ENCODE data around the gene SLC8A1. TPM values are rescaled to one million over a fixed set of nuclear protein-coding genes. Genes with fewer than 3 reads are reported as not detected.

The SLC8A1 gene
- total RNA-seq, 1 experiment from 2014 or later, result 0.43 TPM

- no peaks in the 10 kb centered on the region for H3K36me3 Mint-ChIP-seq (ENCODE audit: insufficient read depth, unreplicated experiment)
- Histone ChIP-seq H3K4me1 (no peaks in the 10 kb centered on the region), H3K4me3 (ENCODE audit: low read depth, low read length) (no peak overlapping the region), H3K36me3 (ENCODE audit: control insufficient read depth, insufficient read depth, low read length) (no peaks in the 10 kb centered on the region), H3K9me3 (no peaks in the 10 kb centered on the region), H3K27me3 (replicated peaks; ENCODE audit: control insufficient read depth, insufficient read depth, low read length) (no peaks in the 10 kb centered on the region; the same call in 1 of the 2 replicates)
- no peak overlapping the region for H3K27ac Mint-ChIP-seq (ENCODE audit: unreplicated experiment)
- CTCF ChIA-PET, result no interaction called here
- DNase-seq, result no peak
- no peaks in the 10 kb centered on the region for H3K9me3 Mint-ChIP-seq (ENCODE audit: unreplicated experiment)
- peaks cover 12% of the 10 kb centered on the region for H3K27me3 Mint-ChIP-seq (ENCODE audit: insufficient read depth, unreplicated experiment)
- BruUV-seq (replicated peaks), result no TSS peak
- intact Hi-C loops (cut with micrococcal nuclease; ENCODE audit: unreplicated experiment), result loop anchor here (5.0 kb wide), 1 partner anchor 344 kb away; no protein-coding TSS in a partner anchor
- no peak for TF ChIP-seq CTCF (IDR thresholded peaks at IDR 0.05; ENCODE audit: insufficient read depth in 1 of 2, low read depth in 1 of 2, low read length in 1 of 2, severe bottlenecking in 1 of 2, unreplicated experiment in 1 of 2)
- no peak overlapping the region for H3K4me3 Mint-ChIP-seq (ENCODE audit: unreplicated experiment)
- no peaks in the 10 kb centered on the region for H3K4me1 Mint-ChIP-seq (ENCODE audit: low read depth, unreplicated experiment)
- POLR2A ChIA-PET, result no interaction called here
Observed at GRCh38 chr2:40256008-40256407, 195.9 kb downstream of the SLC8A1 start.

GRCh38 chr2:40255103-40255502, 196.8 kb downstream of the SLC8A1 start:
- no peaks in the 10 kb centered on the region for H3K36me3 Mint-ChIP-seq (ENCODE audit: insufficient read depth, unreplicated experiment)
- ChIA-PET CTCF (no interaction called here), POLR2A (no interaction called here)
- no peak for DNase-seq
- BruUV-seq (replicated peaks), result no TSS peak
- Histone ChIP-seq H3K4me1 (no peaks in the 10 kb centered on the region), H3K27me3 (replicated peaks; ENCODE audit: control insufficient read depth, insufficient read depth, low read length) (no peaks in the 10 kb centered on the region; the same call in 1 of the 2 replicates), H3K36me3 (ENCODE audit: control insufficient read depth, insufficient read depth, low read length) (no peaks in the 10 kb centered on the region), H3K9me3 (no peaks in the 10 kb centered on the region), H3K4me3 (ENCODE audit: low read depth, low read length) (no peak overlapping the region)
- TF ChIP-seq CTCF (IDR thresholded peaks at IDR 0.05; ENCODE audit: insufficient read depth in 1 of 2, low read depth in 1 of 2, low read length in 1 of 2, severe bottlenecking in 1 of 2, unreplicated experiment in 1 of 2), result no peak
- H3K27me3 Mint-ChIP-seq (ENCODE audit: insufficient read depth, unreplicated experiment), result peaks cover 10% of the 10 kb centered on the region
- no peaks in the 10 kb centered on the region for H3K4me1 Mint-ChIP-seq (ENCODE audit: low read depth, unreplicated experiment)
- intact Hi-C loops (cut with micrococcal nuclease; ENCODE audit: unreplicated experiment), result loop anchor here (5.0 kb wide), 1 partner anchor 343 kb away; no protein-coding TSS in a partner anchor
- H3K4me3 Mint-ChIP-seq (ENCODE audit: unreplicated experiment), result no peak overlapping the region
- H3K27ac Mint-ChIP-seq (ENCODE audit: unreplicated experiment), result no peak overlapping the region
- H3K9me3 Mint-ChIP-seq (ENCODE audit: unreplicated experiment), result no peaks in the 10 kb centered on the region

- Histone ChIP-seq H3K4me1 (no peaks in the 10 kb centered on the region), H3K36me3 (ENCODE audit: control insufficient read depth, insufficient read depth, low read length) (no peaks in the 10 kb centered on the region), H3K9me3 (no peaks in the 10 kb centered on the region), H3K4me3 (ENCODE audit: low read depth, low read length) (no peak overlapping the region), H3K27me3 (replicated peaks; ENCODE audit: control insufficient read depth, insufficient read depth, low read length) (no peaks in the 10 kb centered on the region; the same call in 1 of the 2 replicates)
- Mint-ChIP-seq H3K4me1 (ENCODE audit: low read depth, unreplicated experiment) (no peaks in the 10 kb centered on the region), H3K27me3 (ENCODE audit: insufficient read depth, unreplicated experiment) (peaks cover 9% of the 10 kb centered on the region), H3K9me3 (ENCODE audit: unreplicated experiment) (no peaks in the 10 kb centered on the region), H3K4me3 (ENCODE audit: unreplicated experiment) (no peak overlapping the region), H3K36me3 (ENCODE audit: insufficient read depth, unreplicated experiment) (no peaks in the 10 kb centered on the region), H3K27ac (ENCODE audit: unreplicated experiment) (no peak overlapping the region)
- TF ChIP-seq CTCF (IDR thresholded peaks at IDR 0.05; ENCODE audit: insufficient read depth in 1 of 2, low read depth in 1 of 2, low read length in 1 of 2, severe bottlenecking in 1 of 2, unreplicated experiment in 1 of 2), result no peak
- ChIA-PET CTCF (no interaction called here), POLR2A (no interaction called here)
- BruUV-seq (replicated peaks), result no TSS peak
- intact Hi-C loops (cut with micrococcal nuclease; ENCODE audit: unreplicated experiment), result loop anchor here (5.0 kb wide), 1 partner anchor 342 kb away; no protein-coding TSS in a partner anchor
- no peak for DNase-seq
Observed at GRCh38 chr2:40254611-40255010, 197.3 kb downstream of the SLC8A1 start.

Data from Caco-2 (cell line).